Bronchial epithelial cell (primary cell): ENCODE data around the gene FRYL. TPM values are rescaled to one million over a fixed set of nuclear protein-coding genes. Genes with fewer than 3 reads are reported as not detected.

Experiments used
- DNase-seq: peaks from one replicate; pipeline ENCODE4 v3.0.0-alpha.2; 2010; ENCODE audit warnings: low read depth
- FAIRE-seq: peaks from 2 replicates; lab custom pipeline; 2011; peaks lifted over from hg19 to GRCh38; lab: Jason Lieb, UNC
- H3K27me3 ChIP-seq: 2 replicates; pipeline ENCODE4 v1.5.1; 2011; ENCODE audit warnings: low read length; ENCODE audit not compliant: control insufficient read depth, insufficient read depth
- H3K36me3 ChIP-seq: 2 replicates; pipeline ENCODE4 v1.5.1; 2011; ENCODE audit warnings: low read length; ENCODE audit not compliant: control insufficient read depth, insufficient read depth
- H3K4me3 ChIP-seq: 2 replicates; pipeline ENCODE4 v1.5.1; 2011; ENCODE audit warnings: mild to moderate bottlenecking, low read depth, low read length, control low read depth
- CTCF ChIP-seq: IDR thresholded peaks from 2 replicates; pipeline ENCODE4 v1.5.1; 2011; ENCODE audit warnings: mild to moderate bottlenecking, moderate library complexity, low read length, control low read depth, inconsistent platforms; ENCODE audit not compliant: insufficient read depth, severe bottlenecking
- total RNA-seq: library from RNA; depleted of rRNA; stranded (reverse); fragments of >200 nt; gene quantifications from 2 replicates; pipeline ENCODE4 v1.2.1, GENCODE V29; 2014

The FRYL gene
- total RNA-seq, 1 donor from 2014 or later, result 43.2 TPM

- TF ChIP-seq CTCF, result no peak
- H3K36me3 ChIP-seq, result no peaks in the 10 kb centered on the region
- no peak for FAIRE-seq
Measured at GRCh38 chr4:48645225-48645794, 134.8 kb downstream of the FRYL start.

GRCh38 chr4:48642421-48643374 lies 137.4 kb downstream of the FRYL start:
- no peak for FAIRE-seq
- no peak for DNase-seq
- Histone ChIP-seq H3K4me3 (no peak overlapping the region), H3K36me3 (no peaks in the 10 kb centered on the region), H3K27me3 (no peaks in the 10 kb centered on the region)
- no peak for TF ChIP-seq CTCF

More at GRCh38 chr4:48645225-48645794, 134.8 kb downstream of the FRYL start:
- H3K4me3 ChIP-seq, result no peak overlapping the region
- H3K27me3 ChIP-seq, result no peaks in the 10 kb centered on the region
- no peak for DNase-seq

- Histone ChIP-seq H3K27me3 (no peaks in the 10 kb centered on the region), H3K36me3 (no peaks in the 10 kb centered on the region), H3K4me3 (no peak overlapping the region)
- FAIRE-seq (no peak), DNase-seq (no peak)
- no peak for TF ChIP-seq CTCF
Measured at GRCh38 chr4:48641401-48641800, 138.7 kb downstream of the FRYL start.

- FAIRE-seq (no peak), DNase-seq (no peak)
- Histone ChIP-seq H3K36me3 (no peaks in the 10 kb centered on the region), H3K27me3 (no peaks in the 10 kb centered on the region), H3K4me3 (no peak overlapping the region)
- no peak for TF ChIP-seq CTCF
Measured at GRCh38 chr4:48640699-48641098, 139.4 kb downstream of the FRYL start.

- TF ChIP-seq CTCF, result no peak
- no peaks in the 10 kb centered on the region for H3K36me3 ChIP-seq
- FAIRE-seq (no peak), DNase-seq (no peak)
- no peak overlapping the region for H3K4me3 ChIP-seq
- H3K27me3 ChIP-seq, result no peaks in the 10 kb centered on the region
Measured at GRCh38 chr4:48640225-48640624, 139.9 kb downstream of the FRYL start.
